T-cell (primary cell): Measurements from ENCODE around the gene C5AR1. TPM values are rescaled to one million over a fixed set of nuclear protein-coding genes. Genes with fewer than 3 reads are reported as not detected.

Source experiments
- ATAC-seq, 4 experiments: fragments of 200-7000 bp in 3 of 4; fragments of 150-1000 bp in 1 of 4; cut with Tn5 transposase; replicated peaks in 1 of 4; 1 replicate in 3 of 4; 2 replicates in 1 of 4; pipeline ENCODE4 v1.10.0; 2021; ENCODE audit warnings: moderate library complexity in 3 of 4, mild to moderate bottlenecking in 2 of 4, moderate number of reproducible peaks in 1 of 4
- CTCF ChIA-PET, 2 donors: fragments of 300-600 bp; sonication (Branson Sonifier 250); formaldehyde crosslinking; loops; one replicate each; lab custom pipeline; 2022; ENCODE audit warnings: antibody characterized with exemption in 2 of 2; lab: Charles Lee
- POLR2A ChIA-PET, 2 donors: fragments of 300-600 bp; sonication (Branson Sonifier 250); formaldehyde crosslinking; loops; one replicate each; lab custom pipeline; 2022; ENCODE audit warnings: antibody characterized with exemption in 2 of 2; lab: Charles Lee
- DNase-seq, 35 experiments: peaks; one replicate each; pipeline versions ENCODE4 v3.0.0 to v3.0.0-alpha.2; 2013 to 2023
- H3K27ac ChIP-seq: one replicate; pipeline ENCODE4 v1.5.1; 2013; ENCODE audit warnings: low read length
- H3K27me3 ChIP-seq, 2 experiments: replicated peaks in 1 of 2; 1 replicate in 1 of 2; 2 replicates in 1 of 2; pipeline versions ENCODE4 v1.6.1 to v1.7.0; 2013; ENCODE audit warnings: low read length in 1 of 2, mixed read lengths in 1 of 2; ENCODE audit not compliant: control insufficient read depth in 2 of 2, insufficient read depth in 2 of 2; ENCODE audit errors: extremely low read depth in 1 of 2
- H3K36me3 ChIP-seq, 2 donors: 1 replicate in 1 of 2; 2 replicates in 1 of 2; pipeline versions ENCODE4 v1.6.1 to v1.7.0; 2013; ENCODE audit warnings: low read length in 1 of 2; ENCODE audit not compliant: control insufficient read depth in 2 of 2, insufficient read depth in 1 of 2; ENCODE audit errors: extremely low read depth in 1 of 2
- H3K4me1 ChIP-seq, 2 experiments: 1 replicate in 1 of 2; 2 replicates in 1 of 2; pipeline versions ENCODE4 v1.6.1 to v1.7.0; 2013; ENCODE audit warnings: low read length in 2 of 2, mixed read lengths in 1 of 2; ENCODE audit not compliant: insufficient read depth in 2 of 2, control insufficient read depth in 1 of 2; ENCODE audit errors: extremely low read depth in 1 of 2
- H3K4me3 ChIP-seq, 2 donors: 1 replicate in 1 of 2; 2 replicates in 1 of 2; pipeline versions ENCODE4 v1.5.1 to v1.7.0; 2013; ENCODE audit warnings: mild to moderate bottlenecking in 2 of 2, low read length in 1 of 2, moderate library complexity in 1 of 2; ENCODE audit not compliant: control insufficient read depth in 1 of 2; ENCODE audit errors: extremely low read depth in 1 of 2
- H3K9me3 ChIP-seq: 2 replicates; pipeline ENCODE4 v1.7.0; 2013
- H3K27ac Mint-ChIP-seq, 2 donors: one replicate each; pipeline ENCODE4 v1.8.0; 2020 to 2021; ENCODE audit warnings: mild to moderate bottlenecking in 2 of 2, mixed read lengths in 2 of 2
- H3K27me3 Mint-ChIP-seq, 2 donors: one replicate each; pipeline ENCODE4 v1.8.0; 2021 to 2022; ENCODE audit warnings: mixed read lengths in 2 of 2
- H3K36me3 Mint-ChIP-seq: one replicate; pipeline ENCODE4 v1.8.0; 2021; ENCODE audit warnings: mixed read lengths
- H3K4me1 Mint-ChIP-seq, 3 donors: one replicate each; pipeline ENCODE4 v1.8.0; 2020 to 2022; ENCODE audit warnings: mixed read lengths in 3 of 3, mild to moderate bottlenecking in 1 of 3
- H3K4me3 Mint-ChIP-seq, 3 donors: one replicate each; pipeline ENCODE4 v1.8.0; 2020 to 2022; ENCODE audit warnings: mild to moderate bottlenecking in 3 of 3, mixed read lengths in 3 of 3, moderate library complexity in 3 of 3
- H3K9me3 Mint-ChIP-seq, 3 donors: one replicate each; pipeline ENCODE4 v1.8.0; 2020 to 2022; ENCODE audit warnings: mixed read lengths in 3 of 3
- WGBS: methylation state at CpG from one replicate; pipeline ENCODE4 v1.1.5; 2013; ENCODE audit warnings: missing lambda C conversion rate; ENCODE audit not compliant: insufficient coverage; 5-methylcytosine and 5-hydroxymethylcytosine counted together
- total RNA-seq, 35 experiments: library from RNA in 6 of 35; stranded (reverse) in 6 of 35; fragments of 120-200 nt in 1 of 35; gene quantifications; one replicate each; pipeline versions ENCODE4 v1.2.1 to v1.2.4 and lab custom pipeline; 2013 to 2026

C5AR1 gene
- total RNA-seq, 5 donors from 2014 or later (not counting 1 experiment from before 2014, with no cell fraction given): 1.8 to 2.4 (median 2.2) TPM

DNA sequence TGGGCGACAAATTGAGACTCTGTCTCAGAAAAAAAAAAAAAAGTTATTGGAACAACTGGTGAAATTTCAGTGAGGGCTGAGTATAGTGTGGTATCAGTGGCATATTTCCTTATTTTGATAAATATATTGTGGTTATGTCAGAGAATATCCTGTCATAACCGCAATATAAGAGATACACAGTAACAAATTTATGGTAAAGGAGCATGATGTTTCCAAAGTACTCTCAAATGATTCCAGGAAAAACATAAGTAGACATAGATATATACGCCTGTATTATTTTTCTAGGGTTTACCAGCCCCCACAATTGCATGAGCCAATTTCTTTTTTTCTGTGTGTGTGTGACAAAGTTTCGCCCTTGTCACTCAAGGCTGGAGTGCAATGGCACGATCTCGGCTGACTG, 5.7 kb upstream of the C5AR1 start:
- Histone ChIP-seq H3K27me3 (peaks cover 0 to 12% of the 10 kb centered on the region in 2 experiments), H3K4me3 (no peak overlapping the region), H3K9me3 (no peaks in the 10 kb centered on the region), H3K27ac (no peak overlapping the region), H3K4me1 (peaks cover 0 to 12% of the 10 kb centered on the region in 2 experiments), H3K36me3 (no peaks in the 10 kb centered on the region)
- ATAC-seq: no peak
- ChIA-PET POLR2A (no interaction called here), CTCF (interaction anchor here (0.7 to 1.1 kb wide), 3 partner anchors 21 to 99 kb away, joined by 3 to 5 read pairs (median 4); partner anchors contain the start of gene DHX34 (in 1 of the 2))
- no peak for DNase-seq
- no peak overlapping the region for H3K27ac Mint-ChIP-seq
- H3K4me3 Mint-ChIP-seq: no peak overlapping the region
- no peaks in the 10 kb centered on the region for H3K36me3 Mint-ChIP-seq
- WGBS: no CpG with 5 or more reads among the region's 6 CpGs
- peaks cover 9 to 13% of the 10 kb centered on the region in 2 donors for H3K27me3 Mint-ChIP-seq
- H3K4me1 Mint-ChIP-seq: peaks cover 6 to 15% (median 9%) of the 10 kb centered on the region in 3 donors
- H3K9me3 Mint-ChIP-seq: no peaks in the 10 kb centered on the region

DNA sequence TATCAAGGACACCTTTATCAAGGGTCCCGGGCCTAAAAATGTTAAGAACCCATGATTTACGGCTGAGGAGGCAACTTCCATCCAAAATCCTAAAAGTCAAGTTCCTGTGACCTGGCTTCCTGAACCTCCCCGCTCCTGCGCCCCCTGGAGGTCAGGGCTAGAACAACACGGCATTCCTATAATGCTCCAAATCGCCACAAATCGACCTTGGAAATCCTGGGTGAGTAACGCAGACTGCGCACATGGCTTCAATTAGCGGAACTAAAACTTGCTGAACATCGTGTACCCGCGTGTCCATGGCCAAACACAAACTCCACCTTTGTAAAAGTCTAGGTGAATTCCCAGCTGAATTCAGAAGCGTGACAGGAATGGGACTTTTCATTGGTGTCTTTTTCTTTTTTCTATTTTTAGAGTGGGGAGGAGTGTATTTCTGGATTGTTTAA, 4.3 kb upstream of the C5AR1 start:
- Histone ChIP-seq H3K4me1 (peaks cover 0 to 7% of the 10 kb centered on the region in 2 experiments), H3K36me3 (no peaks in the 10 kb centered on the region), H3K4me3 (no peak overlapping the region), H3K27ac (no peak overlapping the region), H3K27me3 (peaks cover 0 to 26% of the 10 kb centered on the region in 2 experiments), H3K9me3 (no peaks in the 10 kb centered on the region)
- ATAC-seq (peak in 1 of 4 experiments; percentile 32), DNase-seq (peak in 29 of 35 experiments; percentile 12 to 72 (median 37))
- POLR2A ChIA-PET: no interaction called here
- peaks cover 6 to 13% (median 9%) of the 10 kb centered on the region in 3 donors for H3K4me1 Mint-ChIP-seq
- no peaks in the 10 kb centered on the region for H3K9me3 Mint-ChIP-seq
- H3K27ac Mint-ChIP-seq: peak overlapping the region in 1 of 2 donors; percentile 66
- CTCF ChIA-PET: interaction anchor here (0.6 to 0.9 kb wide), 4 partner anchors 138 to 466 kb away, joined by 5 to 8 read pairs (median 6); no protein-coding TSS in a partner anchor
- WGBS: 3% methylated on average over 11 of the region's 14 CpGs
- H3K4me3 Mint-ChIP-seq: no peak overlapping the region
- H3K27me3 Mint-ChIP-seq: peaks cover 13 to 26% of the 10 kb centered on the region in 2 donors
- H3K36me3 Mint-ChIP-seq: no peaks in the 10 kb centered on the region

- DNase-seq (no peak), ATAC-seq (no peak)
- H3K36me3 ChIP-seq: no peaks in the 10 kb centered on the region
- Mint-ChIP-seq H3K4me3 (no peak overlapping the region), H3K36me3 (no peaks in the 10 kb centered on the region), H3K4me1 (peaks cover 6 to 11% (median 9%) of the 10 kb centered on the region in 3 donors), H3K27ac (no peak overlapping the region), H3K27me3 (peaks cover 16 to 29% of the 10 kb centered on the region in 2 donors), H3K9me3 (no peaks in the 10 kb centered on the region)
- no peaks in the 10 kb centered on the region for H3K9me3 ChIP-seq
- H3K27me3 ChIP-seq: peaks cover 0 to 35% of the 10 kb centered on the region in 2 experiments
- ChIA-PET CTCF (interaction anchor here (0.6 to 0.9 kb wide), 2 partner anchors 160 to 346 kb away, joined by 5 to 6 read pairs; no protein-coding TSS in a partner anchor), POLR2A (no interaction called here)
- 90% methylated on average over 2 of the region's 3 CpGs for WGBS
- H3K27ac ChIP-seq: no peak overlapping the region
- H3K4me1 ChIP-seq: peaks cover 0 to 7% of the 10 kb centered on the region in 2 experiments
- H3K4me3 ChIP-seq: no peak overlapping the region
Observed at GRCh38 chr19:47306303-47306702, 3.4 kb upstream of the C5AR1 start.

- Mint-ChIP-seq H3K27ac (no peak overlapping the region), H3K36me3 (no peaks in the 10 kb centered on the region), H3K9me3 (no peaks in the 10 kb centered on the region), H3K4me3 (no peak overlapping the region), H3K4me1 (peaks cover 5 to 7% (median 6%) of the 10 kb centered on the region in 3 donors), H3K27me3 (peaks cover 16 to 35% of the 10 kb centered on the region in 2 donors)
- Histone ChIP-seq H3K27ac (no peak overlapping the region), H3K4me1 (peaks cover 0 to 5% of the 10 kb centered on the region in 2 experiments), H3K27me3 (peaks cover 0 to 40% of the 10 kb centered on the region in 2 experiments), H3K36me3 (no peaks in the 10 kb centered on the region), H3K9me3 (no peaks in the 10 kb centered on the region), H3K4me3 (no peak overlapping the region)
- CTCF ChIA-PET: interaction anchor here in 1 of 2 donors (0.6 to 1.3 kb wide), 2 partner anchors 21 to 82 kb away, joined by 4 to 5 read pairs; no protein-coding TSS in a partner anchor
- POLR2A ChIA-PET: no interaction called here
- ATAC-seq (no peak), DNase-seq (no peak)
- 83% methylated on average over 8 of the region's 8 CpGs for WGBS
Observed at GRCh38 chr19:47309038-47309437, 623 bp upstream of the C5AR1 start.

GRCh38 chr19:47310323-47310722, 662 bp downstream of the C5AR1 start:
- no peak overlapping the region for H3K4me3 Mint-ChIP-seq
- DNase-seq (no peak), ATAC-seq (no peak)
- ChIA-PET POLR2A (no interaction called here), CTCF (interaction anchor here in 1 of 2 donors (0.6 kb wide), 1 partner anchor 1548 kb away, joined by 3 read pairs; no protein-coding TSS in a partner anchor)
- Histone ChIP-seq H3K4me1 (peaks cover 0 to 2% of the 10 kb centered on the region in 2 experiments), H3K9me3 (no peaks in the 10 kb centered on the region), H3K36me3 (no peaks in the 10 kb centered on the region), H3K27ac (no peak overlapping the region), H3K4me3 (no peak overlapping the region), H3K27me3 (peaks cover 0 to 42% of the 10 kb centered on the region in 2 experiments)
- H3K9me3 Mint-ChIP-seq: no peaks in the 10 kb centered on the region
- no peaks in the 10 kb centered on the region for H3K36me3 Mint-ChIP-seq
- no CpG with 5 or more reads among the region's 2 CpGs for whole genome bisulfite sequencing
- no peak overlapping the region for H3K27ac Mint-ChIP-seq
- peaks cover 13 to 33% of the 10 kb centered on the region in 2 donors for H3K27me3 Mint-ChIP-seq
- peaks cover 2% of the 10 kb centered on the region in 3 donors for H3K4me1 Mint-ChIP-seq

DNA sequence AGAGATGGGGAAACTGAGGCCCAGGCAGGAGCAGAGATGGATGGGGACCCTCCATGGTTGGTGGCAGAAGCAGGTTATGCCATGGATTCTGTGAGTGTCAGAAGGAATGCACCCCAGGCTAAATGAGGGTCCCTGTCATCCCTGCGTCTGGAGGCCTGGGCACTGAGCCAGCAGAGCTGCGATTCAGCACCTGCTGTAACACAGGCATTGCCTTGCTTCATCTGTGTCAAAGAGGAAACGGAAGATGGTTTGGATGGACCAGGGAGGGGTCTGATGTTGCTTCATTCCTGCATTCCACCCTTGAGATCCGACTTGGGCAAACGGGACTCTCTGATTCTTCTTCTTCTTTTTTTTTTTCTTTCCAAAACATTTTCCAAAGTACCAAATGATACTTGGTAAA, 1.2 kb downstream of the C5AR1 start:
- Mint-ChIP-seq H3K27me3 (peaks cover 11 to 32% of the 10 kb centered on the region in 2 donors), H3K36me3 (no peaks in the 10 kb centered on the region), H3K9me3 (no peaks in the 10 kb centered on the region), H3K27ac (no peak overlapping the region), H3K4me1 (no peaks in the 10 kb centered on the region), H3K4me3 (no peak overlapping the region)
- ATAC-seq (no peak), DNase-seq (no peak)
- ChIA-PET POLR2A (no interaction called here), CTCF (interaction anchor here in 1 of 2 donors (0.6 kb wide), 1 partner anchor 1547 kb away, joined by 3 read pairs; no protein-coding TSS in a partner anchor)
- peaks cover 0 to 43% of the 10 kb centered on the region in 2 experiments for H3K27me3 ChIP-seq
- no peaks in the 10 kb centered on the region for H3K9me3 ChIP-seq
- no peaks in the 10 kb centered on the region for H3K36me3 ChIP-seq
- 28% methylated on average over 5 of the region's 5 CpGs for WGBS
- no peaks in the 10 kb centered on the region for H3K4me1 ChIP-seq
- H3K4me3 ChIP-seq: no peak overlapping the region
- H3K27ac ChIP-seq: no peak overlapping the region
